ENCODE data around the gene ASPHD1. TPM values are rescaled to one million over a fixed set of nuclear protein-coding genes. Genes with fewer than 3 reads are reported as not detected.

Gene ASPHD1
- total and polyA plus RNA-seq, 2 of the 8 experiments (the other 6 are each of a cell fraction or from before 2014, with no cell fraction given) = 14.5 to 18.6 TPM

DNA sequence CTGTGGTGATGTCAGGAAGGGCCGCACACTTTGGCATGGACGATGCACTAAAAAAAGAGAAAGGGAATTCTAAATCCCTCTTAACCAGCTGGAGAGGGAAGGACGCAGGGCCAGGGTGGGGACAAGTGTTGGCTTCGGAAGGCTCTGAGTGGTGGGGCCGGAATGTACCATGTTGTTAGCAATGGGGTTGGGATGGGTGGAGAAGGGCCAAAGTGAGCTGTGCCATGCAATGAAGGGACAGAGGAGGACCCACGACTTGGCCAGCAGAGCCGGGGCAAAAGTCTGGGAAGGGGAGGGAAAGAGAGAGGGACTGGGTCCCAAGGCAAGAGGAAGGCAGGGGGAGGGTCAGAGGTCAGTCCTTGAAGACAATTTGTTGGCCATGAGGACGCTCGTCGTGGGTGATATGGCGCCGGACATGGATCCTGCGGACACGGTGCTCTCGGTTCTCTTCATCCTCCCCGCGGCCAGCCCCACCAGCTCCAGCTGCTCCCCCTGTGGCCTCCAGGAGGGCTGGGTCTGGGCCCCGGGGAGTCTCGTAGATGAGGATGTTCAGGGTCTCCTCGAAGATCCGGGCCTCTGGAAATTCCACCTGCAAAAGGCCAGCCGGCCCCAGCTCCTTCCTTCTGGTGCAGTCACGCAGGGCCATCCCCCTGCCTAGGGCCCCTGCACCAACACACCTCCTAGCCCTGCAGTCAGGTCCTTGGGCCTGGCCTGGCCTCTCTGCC lies 6.4 kb downstream of the ASPHD1 start:
- H3K56ac ChIP-seq (replicated peaks; ENCODE audit: insufficient read length, low read depth, low read length) = no peak overlapping the region
- no peak overlapping the region for H3K4ac ChIP-seq (replicated peaks; ENCODE audit: insufficient read length, low read depth, low read length)
- H3K4me3 ChIP-seq (ENCODE audit: extremely low read depth in 1 of 4, insufficient read depth in 2 of 4, low read depth in 3 of 4, low read length in 4 of 4) = no peak overlapping the region
- H3K79me2 ChIP-seq (ENCODE audit: control insufficient read depth in 1 of 2, insufficient read depth in 2 of 2, low read length in 2 of 2) = no peaks in the 10 kb centered on the region
- no peak overlapping the region for H4K8ac ChIP-seq (ENCODE audit: extremely low read depth, insufficient read depth, low read length)
- DNase-seq (ENCODE audit: low read depth in 1 of 2, low spot score in 2 of 2) = no peak
- H3K79me1 ChIP-seq (ENCODE audit: low read depth, low read length) = 0 out of 2 replicates have a peak, but pooled peaks cover 2% of the 10 kb centered on the region
- no peak overlapping the region for H3K4me2 ChIP-seq (ENCODE audit: insufficient read depth in 1 of 2, low read depth in 2 of 2, low read length in 2 of 2)
- ChIA-PET CTCF (ENCODE audit: partially characterized antibody) (interaction anchor here (1.3 to 2.7 kb wide), 3 partner anchors 10 to 112 kb away, joined by 4 to 9 read pairs (median 4); no protein-coding TSS in a partner anchor), POLR2A (ENCODE audit: partially characterized antibody) (interaction anchor here (0.6 to 2.1 kb wide), 6 partner anchors 10 to 114 kb away, joined by 3 to 7 read pairs (median 4); no protein-coding TSS in a partner anchor)
- no peak for FAIRE-seq
- no peak overlapping the region for H3K14ac ChIP-seq (ENCODE audit: insufficient read length)
- no peaks in the 10 kb centered on the region for H3K23me2 ChIP-seq (ENCODE audit: low read depth, low read length)
- H3K27me3 ChIP-seq (replicated peaks in 1 of 4; ENCODE audit: control insufficient read depth in 3 of 4, extremely low read depth in 1 of 4, insufficient read depth in 3 of 4, low read length in 3 of 4) = no peaks in the 10 kb centered on the region
- peaks cover 0 to 3% (median under 1%) of the 10 kb centered on the region in 4 experiments; a peak in 2 of 7 replicates for H3K4me1 ChIP-seq (replicated peaks in 1 of 4; ENCODE audit: control insufficient read depth in 3 of 4, insufficient read depth in 4 of 4, low read length in 3 of 4)
- H3K27ac ChIP-seq (ENCODE audit: low read depth, low read length) = no peak overlapping the region
- H3K9ac ChIP-seq (replicated peaks in 1 of 4; ENCODE audit: extremely low read depth in 1 of 4, low read depth in 3 of 4, low read length in 3 of 4) = no peak overlapping the region
- H2BK5ac ChIP-seq (ENCODE audit: low read depth, low read length) = no peak overlapping the region
- H3K9me3 ChIP-seq (ENCODE audit: insufficient read depth in 2 of 2, low read depth in 1 of 2, low read length in 1 of 2) = no peaks in the 10 kb centered on the region
- H2BK20ac ChIP-seq (ENCODE audit: low read length) = no peak overlapping the region
- no peak overlapping the region for H2AFZ ChIP-seq (ENCODE audit: low read length)
- H3K36me3 ChIP-seq (ENCODE audit: control insufficient read depth in 2 of 4, insufficient read depth in 4 of 4, low read length in 3 of 4) = peaks cover 0 to 4% (median 0%) of the 10 kb centered on the region in 4 experiments; a peak in 2 of 8 replicates
- no peak overlapping the region for H2BK15ac ChIP-seq (ENCODE audit: low read length)
- H4K5ac ChIP-seq (ENCODE audit: insufficient read length, low read depth, low read length) = no peak overlapping the region
- no peak overlapping the region for H2BK120ac ChIP-seq (replicated peaks; ENCODE audit: low read depth, low read length)
- no peak overlapping the region for H3K18ac ChIP-seq (ENCODE audit: extremely low read depth, low read length)
- 95% methylated on average over 23 of the region's 23 CpGs; no CpG with 5 or more reads in 1 of the 2 experiments for WGBS, 2 experiments (ENCODE audit: extremely low coverage in 1 of 2, insufficient coverage in 1 of 2, insufficient read length in 1 of 2, insufficient replicate concordance in 2 of 2, low coverage in 1 of 2, low lambda C conversion rate in 2 of 2, missing lambda C conversion rate in 1 of 2)
- no peaks in the 10 kb centered on the region for H4K20me1 ChIP-seq (replicated peaks in 1 of 2; ENCODE audit: control insufficient read depth in 1 of 2, insufficient read depth in 2 of 2, low read length in 2 of 2)
- H2AK5ac ChIP-seq (ENCODE audit: low read depth, low read length) = no peak overlapping the region
- no peak overlapping the region for H4K91ac ChIP-seq (replicated peaks; ENCODE audit: insufficient read length, low read length)
- no peak overlapping the region for H2BK12ac ChIP-seq (ENCODE audit: low read depth, low read length)
- no peak overlapping the region for H3K23ac ChIP-seq (ENCODE audit: insufficient read length)
- TF ChIP-seq EZH2 (IDR thresholded peaks at IDR 0.05; ENCODE audit: low read depth, low read length, severe bottlenecking) = no peak
- TF ChIP-seq RAD21 (IDR thresholded peaks at IDR 0.05 in 1 of 2, conservative IDR thresholded peaks at IDR 0.05 in 1 of 2; ENCODE audit: low read depth in 2 of 2, low read length in 2 of 2) = no peak
- TF ChIP-seq KDM4A (IDR thresholded peaks at IDR 0.05; ENCODE audit: low read depth, low read length, severe bottlenecking) = no peak
- no peak for TF ChIP-seq JUND (IDR thresholded peaks at IDR 0.05; ENCODE audit: low read length)
- no peak for TF ChIP-seq CBX5 (IDR thresholded peaks at IDR 0.05; ENCODE audit: low read depth, low read length)
- TF ChIP-seq ASH2L (IDR thresholded peaks at IDR 0.05; ENCODE audit: low read length) = no peak
- TF ChIP-seq, protein P1, sequence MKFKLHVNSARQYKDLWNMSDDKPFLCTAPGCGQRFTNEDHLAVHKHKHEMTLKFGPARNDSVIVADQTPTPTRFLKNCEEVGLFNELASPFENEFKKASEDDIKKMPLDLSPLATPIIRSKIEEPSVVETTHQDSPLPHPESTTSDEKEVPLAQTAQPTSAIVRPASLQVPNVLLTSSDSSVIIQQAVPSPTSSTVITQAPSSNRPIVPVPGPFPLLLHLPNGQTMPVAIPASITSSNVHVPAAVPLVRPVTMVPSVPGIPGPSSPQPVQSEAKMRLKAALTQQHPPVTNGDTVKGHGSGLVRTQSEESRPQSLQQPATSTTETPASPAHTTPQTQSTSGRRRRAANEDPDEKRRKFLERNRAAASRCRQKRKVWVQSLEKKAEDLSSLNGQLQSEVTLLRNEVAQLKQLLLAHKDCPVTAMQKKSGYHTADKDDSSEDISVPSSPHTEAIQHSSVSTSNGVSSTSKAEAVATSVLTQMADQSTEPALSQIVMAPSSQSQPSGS (IDR thresholded peaks at IDR 0.05; ENCODE audit: low read length) = no peak
- no peak for TF ChIP-seq MAFK (IDR thresholded peaks at IDR 0.05; ENCODE audit: low read depth, low read length)
- no peak for TF ChIP-seq TAF1 (IDR thresholded peaks at IDR 0.05; ENCODE audit: low read depth, low read length)
- no peak for TF ChIP-seq NANOG (IDR thresholded peaks at IDR 0.05; ENCODE audit: insufficient read depth, low read depth, low read length, poor library complexity, severe bottlenecking)

Measured in H1 (cell line).